ENCODE data around the gene ELAVL1.

DNA sequence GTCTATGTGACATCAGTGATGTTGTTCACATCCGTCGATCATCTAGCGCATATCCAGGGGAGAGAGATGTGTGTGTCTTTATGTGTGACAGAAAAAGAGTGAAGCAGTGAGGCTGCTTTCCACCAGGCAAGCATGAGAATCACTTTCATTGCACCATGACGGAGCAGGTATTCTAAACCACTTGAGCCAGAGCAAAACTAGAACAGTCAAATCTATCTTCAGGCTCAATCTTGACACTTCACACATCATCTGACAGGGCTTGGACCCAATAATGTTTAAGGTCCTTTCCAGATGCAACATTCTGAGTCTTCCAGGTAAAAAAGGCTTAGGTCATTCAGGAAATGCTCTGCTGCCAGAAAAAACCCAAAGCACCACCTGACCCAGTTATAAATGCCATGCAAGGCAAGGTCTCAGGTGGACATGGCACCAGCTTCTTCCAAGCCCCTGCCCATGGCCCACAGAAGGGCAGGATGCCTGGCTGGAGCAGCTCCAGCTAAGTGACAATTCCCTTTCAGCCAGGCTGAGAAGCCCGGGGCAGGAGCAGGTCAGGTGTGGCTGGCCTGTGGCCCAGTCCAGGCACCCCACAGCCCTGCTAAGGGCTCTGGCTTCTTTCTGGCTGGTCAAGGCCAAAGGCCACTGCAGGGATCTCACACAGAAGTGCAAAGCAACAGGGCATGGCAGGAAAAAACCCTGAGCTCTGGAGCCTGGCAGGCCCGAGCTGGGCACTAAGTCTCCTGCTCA lies 5.0 kb downstream of the ELAVL1 start:
- TF ChIP-seq POLR2A (IDR thresholded peaks at IDR 0.05), result no peak
- TF ChIP-seq, protein P1, sequence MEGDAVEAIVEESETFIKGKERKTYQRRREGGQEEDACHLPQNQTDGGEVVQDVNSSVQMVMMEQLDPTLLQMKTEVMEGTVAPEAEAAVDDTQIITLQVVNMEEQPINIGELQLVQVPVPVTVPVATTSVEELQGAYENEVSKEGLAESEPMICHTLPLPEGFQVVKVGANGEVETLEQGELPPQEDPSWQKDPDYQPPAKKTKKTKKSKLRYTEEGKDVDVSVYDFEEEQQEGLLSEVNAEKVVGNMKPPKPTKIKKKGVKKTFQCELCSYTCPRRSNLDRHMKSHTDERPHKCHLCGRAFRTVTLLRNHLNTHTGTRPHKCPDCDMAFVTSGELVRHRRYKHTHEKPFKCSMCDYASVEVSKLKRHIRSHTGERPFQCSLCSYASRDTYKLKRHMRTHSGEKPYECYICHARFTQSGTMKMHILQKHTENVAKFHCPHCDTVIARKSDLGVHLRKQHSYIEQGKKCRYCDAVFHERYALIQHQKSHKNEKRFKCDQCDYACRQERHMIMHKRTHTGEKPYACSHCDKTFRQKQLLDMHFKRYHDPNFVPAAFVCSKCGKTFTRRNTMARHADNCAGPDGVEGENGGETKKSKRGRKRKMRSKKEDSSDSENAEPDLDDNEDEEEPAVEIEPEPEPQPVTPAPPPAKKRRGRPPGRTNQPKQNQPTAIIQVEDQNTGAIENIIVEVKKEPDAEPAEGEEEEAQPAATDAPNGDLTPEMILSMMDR (IDR thresholded peaks at IDR 0.05), result no peak

Measured in testis (tissue), 2 donors.